Effector memory CD8-positive, alpha-beta T cell (primary cell): ENCODE results near the gene INTS7.
"Not testable (repeated sequence)": the region's sequence is repeated elsewhere in the genome, so short reads cannot be mapped to it uniquely, and the experiment has no call there.

Experiments
- ATAC-seq: fragments of 150-1000 bp; cut with Tn5 transposase; replicated peaks from 2 replicates; pipeline ENCODE4 v1.10.0; 2021; ENCODE audit warnings: mild to moderate bottlenecking, moderate library complexity
- DNase-seq, 3 experiments: peaks; one replicate each; pipeline ENCODE4 v3.0.0; 2021
- H3K27ac Mint-ChIP-seq, 2 donors: one replicate each; pipeline ENCODE4 v1.8.0; 2022; ENCODE audit warnings: mild to moderate bottlenecking in 2 of 2, mixed read lengths in 2 of 2, moderate library complexity in 2 of 2
- H3K27me3 Mint-ChIP-seq, 2 donors: one replicate each; pipeline ENCODE4 v1.8.0; 2022; ENCODE audit warnings: mixed read lengths in 2 of 2
- H3K36me3 Mint-ChIP-seq: one replicate; pipeline ENCODE4 v1.8.0; 2022; ENCODE audit warnings: mild to moderate bottlenecking, moderate library complexity, mixed read lengths; ENCODE audit not compliant: insufficient read depth
- H3K4me1 Mint-ChIP-seq, 2 donors: one replicate each; pipeline ENCODE4 v1.8.0; 2022; ENCODE audit warnings: low read depth in 2 of 2, mixed read lengths in 2 of 2
- H3K4me3 Mint-ChIP-seq, 2 donors: one replicate each; pipeline ENCODE4 v1.8.0; 2022; ENCODE audit warnings: mild to moderate bottlenecking in 2 of 2, mixed read lengths in 2 of 2, moderate library complexity in 2 of 2
- H3K9me3 Mint-ChIP-seq, 2 donors: one replicate each; pipeline ENCODE4 v1.8.0; 2022; ENCODE audit warnings: mixed read lengths in 2 of 2

INTS7 gene

GRCh38 chr1:211928993-211929637, 106.2 kb downstream of the INTS7 start:
- peaks cover 2 to 5% of the 10 kb centered on the region in 2 donors for H3K4me1 Mint-ChIP-seq
- peaks cover 6 to 26% of the 10 kb centered on the region in 2 donors for H3K27me3 Mint-ChIP-seq
- ATAC-seq (no peak), DNase-seq (no peak)
- H3K36me3 Mint-ChIP-seq = no peaks in the 10 kb centered on the region
- no peaks in the 10 kb centered on the region for H3K9me3 Mint-ChIP-seq
- H3K4me3 Mint-ChIP-seq = no peak overlapping the region
- no peak overlapping the region for H3K27ac Mint-ChIP-seq

DNA sequence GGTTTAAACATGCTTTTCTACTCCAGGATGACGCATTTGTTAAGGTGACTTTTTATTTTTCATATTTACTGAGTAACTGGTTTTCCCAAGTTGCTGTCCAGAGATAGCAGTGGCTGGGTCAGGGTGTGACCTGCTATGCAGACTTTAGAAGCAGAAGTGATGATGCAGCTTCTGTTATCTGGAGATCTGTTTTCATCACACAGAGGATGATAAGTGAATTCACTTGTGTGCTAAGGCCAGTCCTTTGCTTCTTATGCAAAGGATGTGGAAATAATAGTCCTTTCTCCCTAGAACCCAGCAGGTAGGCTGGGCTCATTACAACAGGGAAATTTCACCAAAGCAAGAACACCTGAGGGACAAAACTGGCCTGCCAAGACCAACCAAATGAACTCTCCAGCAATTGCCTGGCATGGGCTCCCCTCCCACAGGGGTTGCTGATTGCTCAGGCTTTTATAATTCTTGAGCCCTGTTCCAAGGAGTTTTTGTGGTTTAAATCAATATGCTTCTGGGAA, 107.0 kb downstream of the INTS7 start:
- DNase-seq = no peak
- Mint-ChIP-seq H3K9me3 (no peaks in the 10 kb centered on the region), H3K4me3 (no peak overlapping the region), H3K36me3 (no peaks in the 10 kb centered on the region), H3K4me1 (peaks cover 0 to 2% of the 10 kb centered on the region in 2 donors), H3K27ac (no peak overlapping the region), H3K27me3 (peaks cover 13 to 32% of the 10 kb centered on the region in 2 donors)
- no peak for ATAC-seq

- DNase-seq = no peak
- peaks cover 17 to 18% of the 10 kb centered on the region in 2 donors for H3K27me3 Mint-ChIP-seq
- no peak overlapping the region for H3K27ac Mint-ChIP-seq
- peaks cover 0 to 2% of the 10 kb centered on the region in 2 donors for H3K4me1 Mint-ChIP-seq
- H3K36me3 Mint-ChIP-seq = no peaks in the 10 kb centered on the region
- H3K9me3 Mint-ChIP-seq = no peaks in the 10 kb centered on the region
- H3K4me3 Mint-ChIP-seq = no peak overlapping the region
- peak; percentile 40 for ATAC-seq
Observed at GRCh38 chr1:211925016-211925415, 110.3 kb downstream of the INTS7 start.

GRCh38 chr1:211924256-211924655, 111.1 kb downstream of the INTS7 start:
- no peaks in the 10 kb centered on the region for H3K9me3 Mint-ChIP-seq
- H3K27ac Mint-ChIP-seq = peak overlapping the region in 1 of 2 donors; percentile 41
- DNase-seq (no peak), ATAC-seq (no peak)
- peaks cover 12 to 14% of the 10 kb centered on the region in 2 donors for H3K27me3 Mint-ChIP-seq
- no peaks in the 10 kb centered on the region for H3K4me1 Mint-ChIP-seq
- no peak overlapping the region for H3K4me3 Mint-ChIP-seq
- no peaks in the 10 kb centered on the region for H3K36me3 Mint-ChIP-seq

- no peak for DNase-seq
- no peak for ATAC-seq
- H3K4me3 Mint-ChIP-seq = no peak overlapping the region
- H3K27me3 Mint-ChIP-seq = peaks cover 8 to 17% of the 10 kb centered on the region in 2 donors
- H3K4me1 Mint-ChIP-seq = no peaks in the 10 kb centered on the region
- H3K36me3 Mint-ChIP-seq = no peaks in the 10 kb centered on the region
- H3K27ac Mint-ChIP-seq = no peak overlapping the region
- H3K9me3 Mint-ChIP-seq = no peaks in the 10 kb centered on the region
Observed at GRCh38 chr1:211923095-211923494, 112.3 kb downstream of the INTS7 start.

GRCh38 chr1:211921579-211922095, 113.7 kb downstream of the INTS7 start:
- ATAC-seq (no peak), DNase-seq (no peak)
- Mint-ChIP-seq H3K4me1 (no peaks in the 10 kb centered on the region), H3K27me3 (peaks cover 18% of the 10 kb centered on the region in 2 donors), H3K9me3 (no peaks in the 10 kb centered on the region), H3K36me3 (no peaks in the 10 kb centered on the region), H3K27ac (no peak overlapping the region), H3K4me3 (no peak overlapping the region)

- no peak overlapping the region for H3K27ac Mint-ChIP-seq
- H3K4me3 Mint-ChIP-seq = no peak overlapping the region
- H3K4me1 Mint-ChIP-seq = no peaks in the 10 kb centered on the region
- peaks cover 18 to 27% of the 10 kb centered on the region in 2 donors for H3K27me3 Mint-ChIP-seq
- no peaks in the 10 kb centered on the region for H3K36me3 Mint-ChIP-seq
- no peak for ATAC-seq
- no peak for DNase-seq
- no peaks in the 10 kb centered on the region for H3K9me3 Mint-ChIP-seq
Observed at GRCh38 chr1:211920602-211921226, 114.6 kb downstream of the INTS7 start.

DNA sequence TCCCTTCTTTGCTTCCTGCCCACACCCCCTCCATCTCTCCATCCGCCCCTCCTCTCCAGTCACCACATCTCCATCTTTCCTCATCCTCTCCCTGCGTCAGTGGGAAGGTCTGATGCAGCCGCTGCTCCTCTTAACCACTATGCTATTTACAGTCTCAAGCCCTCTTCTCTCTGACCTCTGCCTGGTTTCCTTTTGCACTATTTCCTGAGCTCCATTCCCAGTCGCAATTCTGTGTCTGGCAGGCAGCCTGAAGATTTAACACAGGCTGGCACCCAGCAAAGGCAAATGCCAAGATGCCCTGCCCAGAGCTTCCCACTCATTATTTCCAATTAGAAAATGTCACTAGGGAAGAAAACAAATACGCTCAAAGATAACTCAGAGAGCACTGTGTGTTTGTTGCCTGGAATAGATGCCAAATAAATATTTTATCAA, 115.2 kb downstream of the INTS7 start:
- no peak for ATAC-seq
- no peak for DNase-seq
- Mint-ChIP-seq H3K27me3 (peaks cover 18 to 31% of the 10 kb centered on the region in 2 donors), H3K27ac (no peak overlapping the region), H3K4me1 (no peaks in the 10 kb centered on the region), H3K36me3 (no peaks in the 10 kb centered on the region), H3K4me3 (no peak overlapping the region), H3K9me3 (no peaks in the 10 kb centered on the region)

- DNase-seq (no peak), ATAC-seq (no peak)
- no peaks in the 10 kb centered on the region for H3K9me3 Mint-ChIP-seq
- H3K27me3 Mint-ChIP-seq = peaks cover 17 to 28% of the 10 kb centered on the region in 2 donors
- no peak overlapping the region for H3K27ac Mint-ChIP-seq
- H3K36me3 Mint-ChIP-seq = no peaks in the 10 kb centered on the region
- H3K4me3 Mint-ChIP-seq = no peak overlapping the region
- no peaks in the 10 kb centered on the region for H3K4me1 Mint-ChIP-seq
Observed at GRCh38 chr1:211918843-211919414, 116.4 kb downstream of the INTS7 start.

GRCh38 chr1:211916458-211916857, 118.9 kb downstream of the INTS7 start:
- not testable (repeated sequence) for H3K27ac Mint-ChIP-seq, H3K36me3 Mint-ChIP-seq, H3K4me3 Mint-ChIP-seq, DNase-seq, H3K4me1 Mint-ChIP-seq, ATAC-seq, H3K9me3 Mint-ChIP-seq
- H3K27me3 Mint-ChIP-seq = peaks cover 20 to 43% of the 10 kb centered on the region in 2 donors

- H3K9me3 Mint-ChIP-seq = no peaks in the 10 kb centered on the region
- H3K36me3 Mint-ChIP-seq = no peaks in the 10 kb centered on the region
- H3K27me3 Mint-ChIP-seq = peaks cover 20 to 49% of the 10 kb centered on the region in 2 donors
- no peaks in the 10 kb centered on the region for H3K4me1 Mint-ChIP-seq
- ATAC-seq = no peak
- no peak overlapping the region for H3K27ac Mint-ChIP-seq
- no peak overlapping the region for H3K4me3 Mint-ChIP-seq
- no peak for DNase-seq
Observed at GRCh38 chr1:211915924-211916323, 119.4 kb downstream of the INTS7 start.

- no peak overlapping the region for H3K27ac Mint-ChIP-seq
- H3K27me3 Mint-ChIP-seq = peaks cover 25 to 69% of the 10 kb centered on the region in 2 donors
- H3K9me3 Mint-ChIP-seq = no peaks in the 10 kb centered on the region
- ATAC-seq (no peak), DNase-seq (no peak)
- no peak overlapping the region for H3K4me3 Mint-ChIP-seq
- H3K4me1 Mint-ChIP-seq = no peaks in the 10 kb centered on the region
- H3K36me3 Mint-ChIP-seq = no peaks in the 10 kb centered on the region
Observed at GRCh38 chr1:211912844-211913432, 122.4 kb downstream of the INTS7 start.

- DNase-seq (no peak), ATAC-seq (no peak)
- Mint-ChIP-seq H3K27ac (no peak overlapping the region), H3K27me3 (peaks cover 25 to 63% of the 10 kb centered on the region in 2 donors), H3K4me3 (no peak overlapping the region), H3K36me3 (no peaks in the 10 kb centered on the region), H3K4me1 (no peaks in the 10 kb centered on the region), H3K9me3 (no peaks in the 10 kb centered on the region)
Observed at GRCh38 chr1:211912038-211912437, 123.3 kb downstream of the INTS7 start.
